CD4-positive, alpha-beta T cell (primary cell): ENCODE measurements around the gene TNRC6A. TPM values are rescaled to one million over a fixed set of nuclear protein-coding genes. Genes with fewer than 3 reads are reported as not detected.

ENCODE experiments used
- ATAC-seq: fragments of 200-7000 bp; cut with Tn5 transposase; one replicate; pipeline ENCODE4 v1.10.0; 2022; ENCODE audit warnings: mild to moderate bottlenecking; ENCODE audit not compliant: poor library complexity
- CTCF ChIA-PET: fragments of 350-600 bp; sonication (Branson Sonifier 250); formaldehyde crosslinking; loops from one replicate; lab custom pipeline; 2021; ENCODE audit warnings: antibody characterized with exemption, inconsistent platforms; lab: Charles Lee
- POLR2A ChIA-PET: fragments of 350-600 bp; sonication (Branson Sonifier 250); formaldehyde crosslinking; loops from one replicate; lab custom pipeline; 2021; ENCODE audit warnings: antibody characterized with exemption, inconsistent platforms; lab: Charles Lee
- DNase-seq, 14 experiments: peaks; one replicate each; pipeline ENCODE4 v3.0.0-alpha.2; 2013 to 2020; ENCODE audit warnings: mixed read lengths in 2 of 14
- H3K27ac ChIP-seq, 2 donors: one replicate each; pipeline versions ENCODE4 v1.5.1 to v1.7.0; 2013; ENCODE audit warnings: low read length in 2 of 2, low read depth in 1 of 2, mild to moderate bottlenecking in 1 of 2
- H3K27me3 ChIP-seq, 2 experiments: 1 replicate in 1 of 2; 2 replicates in 1 of 2; pipeline versions ENCODE4 v1.6.1 to v1.7.0; 2013; ENCODE audit warnings: low read length in 2 of 2, control low read depth in 1 of 2, mild to moderate bottlenecking in 1 of 2, moderate library complexity in 1 of 2; ENCODE audit not compliant: insufficient read depth in 2 of 2, control insufficient read depth in 1 of 2
- H3K36me3 ChIP-seq: one replicate; pipeline ENCODE4 v1.6.1; 2013; ENCODE audit warnings: low read length, control low read depth; ENCODE audit not compliant: insufficient read depth
- H3K4me1 ChIP-seq: one replicate; pipeline ENCODE4 v1.6.1; 2013; ENCODE audit warnings: low read length, control low read depth; ENCODE audit not compliant: insufficient read depth
- H3K4me3 ChIP-seq: one replicate; pipeline ENCODE4 v1.5.1; 2013; ENCODE audit warnings: mild to moderate bottlenecking, low read length, moderate library complexity
- H3K9me3 ChIP-seq, 2 experiments: 1 replicate in 1 of 2; 2 replicates in 1 of 2; pipeline versions ENCODE4 v1.6.1 to v1.7.0; 2013; ENCODE audit warnings: low read length in 2 of 2, mild to moderate bottlenecking in 2 of 2, control low read depth in 1 of 2, moderate library complexity in 1 of 2; ENCODE audit not compliant: control insufficient read depth in 1 of 2, insufficient read depth in 1 of 2
- H3K27ac Mint-ChIP-seq: one replicate; pipeline ENCODE4 v1.8.0; 2020; ENCODE audit warnings: mixed read lengths
- H3K27me3 Mint-ChIP-seq: one replicate; pipeline ENCODE4 v1.8.0; 2021; ENCODE audit warnings: mixed read lengths
- H3K36me3 Mint-ChIP-seq: one replicate; pipeline ENCODE4 v1.8.0; 2021; ENCODE audit warnings: low read depth, mixed read lengths
- H3K4me1 Mint-ChIP-seq: one replicate; pipeline ENCODE4 v1.8.0; 2021; ENCODE audit warnings: low read depth, mixed read lengths
- H3K4me3 Mint-ChIP-seq: one replicate; pipeline ENCODE4 v1.8.0; 2020; ENCODE audit warnings: mild to moderate bottlenecking, mixed read lengths
- H3K9me3 Mint-ChIP-seq: one replicate; pipeline ENCODE4 v1.8.0; 2020; ENCODE audit warnings: mixed read lengths
- intact Hi-C, 2 experiments: fragments of 100-400 bp; cut with DNase I in 1 of 2; cut with micrococcal nuclease in 1 of 2; formaldehyde crosslinking; loops; one replicate each; pipeline versions ENCODE4 v1.15.1 to v1.9.0; 2023 to 2025; cut with DNase I, micrococcal nuclease
- total RNA-seq, 174 experiments: library from RNA in 2 of 174; stranded (reverse) in 2 of 174; gene quantifications; one replicate each; pipeline ENCODE4 v1.2.3 and lab custom pipeline; 2021 to 2026
- TF ChIP-seq, protein P1 (sequence below): fragments of 200-600 bp; IDR thresholded peaks from one replicate; pipeline ENCODE4 v1.8.0; 2022; ENCODE audit warnings: antibody characterized with exemption, mild to moderate bottlenecking

TNRC6A gene
- total RNA-seq, 2 experiments from 2014 or later, result 70.4 to 74.6 TPM

DNA sequence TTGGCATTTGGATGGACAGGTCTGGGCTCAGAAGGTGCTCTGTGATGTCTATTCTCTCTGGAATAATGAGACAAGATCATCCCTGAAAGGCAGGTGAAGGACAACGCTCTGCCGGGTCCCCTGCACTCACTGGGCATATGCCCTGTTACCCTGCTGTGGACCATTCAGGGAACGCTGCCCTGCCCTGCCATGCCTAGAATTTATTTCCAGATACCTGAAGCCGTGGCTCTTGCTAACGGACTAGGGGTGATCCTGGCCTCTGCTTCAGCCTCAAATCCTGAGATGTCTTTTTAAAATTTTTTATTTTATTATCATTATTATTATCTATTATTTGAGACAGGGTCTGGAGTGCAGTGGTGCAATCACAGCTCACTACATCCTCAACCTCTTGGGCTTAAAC is 120.2 kb downstream of the TNRC6A start:
- Mint-ChIP-seq H3K4me1 (no peaks in the 10 kb centered on the region), H3K27ac (no peak overlapping the region), H3K27me3 (no peaks in the 10 kb centered on the region), H3K9me3 (no peaks in the 10 kb centered on the region), H3K36me3 (no peaks in the 10 kb centered on the region), H3K4me3 (no peak overlapping the region)
- Histone ChIP-seq H3K27me3 (no peaks in the 10 kb centered on the region), H3K4me3 (no peak overlapping the region), H3K9me3 (no peaks in the 10 kb centered on the region), H3K36me3 (no peaks in the 10 kb centered on the region), H3K27ac (no peak overlapping the region), H3K4me1 (no peaks in the 10 kb centered on the region)
- ChIA-PET POLR2A (no interaction called here), CTCF (no interaction called here)
- DNase-seq (no peak), ATAC-seq (no peak)
- intact Hi-C loops, result no loop called here
- TF ChIP-seq, protein P1, sequence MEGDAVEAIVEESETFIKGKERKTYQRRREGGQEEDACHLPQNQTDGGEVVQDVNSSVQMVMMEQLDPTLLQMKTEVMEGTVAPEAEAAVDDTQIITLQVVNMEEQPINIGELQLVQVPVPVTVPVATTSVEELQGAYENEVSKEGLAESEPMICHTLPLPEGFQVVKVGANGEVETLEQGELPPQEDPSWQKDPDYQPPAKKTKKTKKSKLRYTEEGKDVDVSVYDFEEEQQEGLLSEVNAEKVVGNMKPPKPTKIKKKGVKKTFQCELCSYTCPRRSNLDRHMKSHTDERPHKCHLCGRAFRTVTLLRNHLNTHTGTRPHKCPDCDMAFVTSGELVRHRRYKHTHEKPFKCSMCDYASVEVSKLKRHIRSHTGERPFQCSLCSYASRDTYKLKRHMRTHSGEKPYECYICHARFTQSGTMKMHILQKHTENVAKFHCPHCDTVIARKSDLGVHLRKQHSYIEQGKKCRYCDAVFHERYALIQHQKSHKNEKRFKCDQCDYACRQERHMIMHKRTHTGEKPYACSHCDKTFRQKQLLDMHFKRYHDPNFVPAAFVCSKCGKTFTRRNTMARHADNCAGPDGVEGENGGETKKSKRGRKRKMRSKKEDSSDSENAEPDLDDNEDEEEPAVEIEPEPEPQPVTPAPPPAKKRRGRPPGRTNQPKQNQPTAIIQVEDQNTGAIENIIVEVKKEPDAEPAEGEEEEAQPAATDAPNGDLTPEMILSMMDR, result no peak

DNA sequence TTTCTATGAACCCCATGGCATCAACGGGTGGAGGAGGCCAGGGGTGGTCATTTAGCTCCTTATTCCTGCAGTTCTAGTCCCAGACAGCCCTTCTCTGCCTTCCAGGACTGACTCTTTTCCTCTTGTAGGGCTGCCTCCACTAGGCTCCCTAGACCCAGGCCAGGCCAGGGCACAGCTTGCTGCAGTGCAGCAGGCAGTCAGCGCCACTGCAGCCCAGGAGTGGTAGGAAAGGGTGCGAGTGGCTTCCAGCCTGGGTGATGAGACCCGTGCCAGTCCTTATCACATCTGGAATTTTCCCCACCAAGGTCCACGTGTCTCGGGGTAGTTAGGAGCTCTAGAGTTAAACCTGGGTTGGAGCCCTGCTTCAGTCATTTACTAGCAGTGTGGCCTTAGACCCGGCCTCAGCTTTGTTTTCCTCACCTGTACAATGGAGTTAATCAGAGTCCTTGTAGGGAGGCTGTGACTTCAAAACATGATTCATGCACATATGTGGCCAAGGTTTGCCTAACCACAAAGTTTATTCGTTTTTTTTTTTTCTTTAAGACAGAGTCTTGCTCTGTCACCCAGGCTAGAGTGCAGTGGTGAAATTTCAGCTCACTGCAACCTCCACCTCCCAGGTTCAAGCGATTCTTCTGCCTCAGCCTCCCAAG is 121.0 kb downstream of the TNRC6A start:
- Histone ChIP-seq H3K27me3 (no peaks in the 10 kb centered on the region), H3K4me1 (no peaks in the 10 kb centered on the region), H3K27ac (no peak overlapping the region), H3K9me3 (no peaks in the 10 kb centered on the region), H3K4me3 (no peak overlapping the region), H3K36me3 (no peaks in the 10 kb centered on the region)
- CTCF ChIA-PET, result interaction anchor here (1.1 kb wide), 1 partner anchor 16 kb away, joined by 3 read pairs; no protein-coding TSS in a partner anchor
- no peaks in the 10 kb centered on the region for H3K4me1 Mint-ChIP-seq
- no peak for DNase-seq
- no peaks in the 10 kb centered on the region for H3K9me3 Mint-ChIP-seq
- no peak overlapping the region for H3K4me3 Mint-ChIP-seq
- no peak for ATAC-seq
- POLR2A ChIA-PET, result no interaction called here
- H3K27ac Mint-ChIP-seq, result no peak overlapping the region
- TF ChIP-seq, protein P1, result no peak
- H3K36me3 Mint-ChIP-seq, result no peaks in the 10 kb centered on the region
- H3K27me3 Mint-ChIP-seq, result no peaks in the 10 kb centered on the region
- intact Hi-C loops, result no loop called here

DNA sequence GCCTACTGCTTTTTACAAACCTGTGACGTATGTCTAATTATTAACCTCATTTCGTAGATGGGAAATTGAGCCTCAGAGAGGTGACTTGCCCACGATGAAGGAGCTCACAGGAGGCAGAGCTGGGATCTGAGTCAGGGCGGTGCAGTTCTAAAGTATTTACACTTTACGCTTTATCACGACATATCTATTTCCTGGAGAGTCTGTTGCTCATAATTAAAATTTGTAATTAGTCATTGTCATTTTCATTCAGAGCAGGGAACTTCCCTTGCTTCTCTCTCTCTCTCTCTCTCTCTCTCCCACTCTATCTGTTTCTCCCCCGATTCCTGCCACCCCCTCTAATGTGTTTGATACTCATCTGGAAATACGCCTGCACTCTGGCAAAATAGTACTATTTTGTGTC is 122.2 kb downstream of the TNRC6A start:
- ChIA-PET CTCF (interaction anchor here (1.0 kb wide), 1 partner anchor 16 kb away, joined by 3 read pairs; no protein-coding TSS in a partner anchor), POLR2A (no interaction called here)
- no peaks in the 10 kb centered on the region for H3K27me3 Mint-ChIP-seq
- DNase-seq, result no peak
- ATAC-seq, result no peak
- no peak overlapping the region for H3K27ac Mint-ChIP-seq
- H3K4me3 Mint-ChIP-seq, result no peak overlapping the region
- Histone ChIP-seq H3K36me3 (no peaks in the 10 kb centered on the region), H3K27me3 (no peaks in the 10 kb centered on the region), H3K4me3 (no peak overlapping the region), H3K27ac (no peak overlapping the region), H3K9me3 (peaks cover 0 to under 1% of the 10 kb centered on the region in 2 experiments), H3K4me1 (no peaks in the 10 kb centered on the region)
- intact Hi-C loops, result no loop called here
- no peaks in the 10 kb centered on the region for H3K9me3 Mint-ChIP-seq
- TF ChIP-seq, protein P1, result no peak
- H3K36me3 Mint-ChIP-seq, result no peaks in the 10 kb centered on the region
- no peaks in the 10 kb centered on the region for H3K4me1 Mint-ChIP-seq
